ENCODE measurements around the gene PLA2R1. TPM values are rescaled to one million over a fixed set of nuclear protein-coding genes. Genes with fewer than 3 reads are reported as not detected.

Gene PLA2R1
- total RNA-seq, 4 donors from 2014 or later: 1.4 to 18.2 (median 14.6) TPM

- 22% methylated on average over 10 of the region's 10 CpGs; no CpG with 5 or more reads in 1 of the 2 donors for WGBS, 2 donors (ENCODE audit: low coverage in 1 of 2)
- TF ChIP-seq, protein P1, sequence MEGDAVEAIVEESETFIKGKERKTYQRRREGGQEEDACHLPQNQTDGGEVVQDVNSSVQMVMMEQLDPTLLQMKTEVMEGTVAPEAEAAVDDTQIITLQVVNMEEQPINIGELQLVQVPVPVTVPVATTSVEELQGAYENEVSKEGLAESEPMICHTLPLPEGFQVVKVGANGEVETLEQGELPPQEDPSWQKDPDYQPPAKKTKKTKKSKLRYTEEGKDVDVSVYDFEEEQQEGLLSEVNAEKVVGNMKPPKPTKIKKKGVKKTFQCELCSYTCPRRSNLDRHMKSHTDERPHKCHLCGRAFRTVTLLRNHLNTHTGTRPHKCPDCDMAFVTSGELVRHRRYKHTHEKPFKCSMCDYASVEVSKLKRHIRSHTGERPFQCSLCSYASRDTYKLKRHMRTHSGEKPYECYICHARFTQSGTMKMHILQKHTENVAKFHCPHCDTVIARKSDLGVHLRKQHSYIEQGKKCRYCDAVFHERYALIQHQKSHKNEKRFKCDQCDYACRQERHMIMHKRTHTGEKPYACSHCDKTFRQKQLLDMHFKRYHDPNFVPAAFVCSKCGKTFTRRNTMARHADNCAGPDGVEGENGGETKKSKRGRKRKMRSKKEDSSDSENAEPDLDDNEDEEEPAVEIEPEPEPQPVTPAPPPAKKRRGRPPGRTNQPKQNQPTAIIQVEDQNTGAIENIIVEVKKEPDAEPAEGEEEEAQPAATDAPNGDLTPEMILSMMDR (IDR thresholded peaks at IDR 0.05): no peak
- TF ChIP-seq EP300 (IDR thresholded peaks at IDR 0.05; ENCODE audit: low read depth) (no peak), POLR2A (IDR thresholded peaks at IDR 0.05) (peak; percentile 74), POLR2AphosphoS5 (IDR thresholded peaks at IDR 0.05) (peak; percentile 13 to 54 (median 26))
- H3K9me3 ChIP-seq: no peaks in the 10 kb centered on the region
- peaks cover 0 to 40% (median 15%) of the 10 kb centered on the region in 4 donors for H3K4me1 ChIP-seq
- H3K4me3 ChIP-seq: peak overlapping the region in 3 of 4 donors; percentile 50 to 69 (median 52)
- no peaks in the 10 kb centered on the region for H3K27me3 ChIP-seq
- no peaks in the 10 kb centered on the region for H3K36me3 ChIP-seq
- peak overlapping the region; percentile 71 to 85 (median 80) for H3K27ac ChIP-seq
- DNase-seq: peak; percentile 85
- in situ Hi-C loops (cut with MboI; ENCODE audit: low pct_ligation_motif_present in 1 of 4, low pct_unique_long_range_greater_than_20kb in 1 of 4, low sequenced_read_pairs in 3 of 4): no loop called here
- intact Hi-C loops (cut with DNase I; ENCODE audit: low total_unique reads): no loop called here
These were observed 157.5 kb downstream of the PLA2R1 start for GRCh38 chr2:159904959-159905305.

DNA sequence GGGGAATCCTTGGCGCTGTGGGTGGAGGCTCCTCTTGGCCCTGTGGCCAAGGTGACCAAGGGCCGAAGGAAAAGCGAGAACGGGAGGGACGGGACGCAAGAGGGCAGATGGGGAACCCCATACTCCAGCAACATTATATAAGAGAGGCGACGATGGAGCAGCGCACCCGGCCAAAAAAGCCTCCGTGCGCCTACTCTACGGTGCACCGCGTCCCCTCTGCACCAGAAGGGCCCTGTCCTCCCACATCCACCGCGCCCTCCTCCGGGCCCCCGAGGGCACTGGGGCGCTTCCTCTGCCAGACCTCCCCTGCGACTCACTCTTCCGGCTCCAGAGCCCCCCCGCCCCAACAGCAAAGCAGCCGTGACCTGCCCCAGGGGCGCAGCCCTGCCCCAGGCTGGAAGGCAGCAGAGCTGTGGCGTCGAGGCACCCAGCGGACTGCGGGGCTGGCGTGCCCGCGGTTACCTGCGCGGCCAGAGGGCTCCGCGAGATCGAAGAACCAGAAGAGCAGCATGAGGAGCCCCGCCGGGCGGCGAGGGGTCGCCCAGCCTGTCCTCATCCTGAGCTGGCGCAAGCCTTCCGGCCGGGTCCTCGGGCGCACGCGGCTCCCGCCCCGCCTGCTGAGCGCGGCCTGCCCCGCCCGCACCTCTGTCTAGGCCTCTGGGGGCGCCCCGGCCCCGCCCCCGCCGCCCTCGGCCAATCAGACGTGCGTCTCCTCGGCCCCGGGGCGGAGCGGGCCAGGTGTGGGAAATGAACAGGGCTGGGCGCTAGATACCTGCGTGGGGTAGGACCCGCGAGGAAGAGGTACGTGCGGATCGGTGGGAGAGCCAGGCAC is 158.1 kb downstream of the PLA2R1 start, which contains the start of gene LY75:
Gene LY75 (minus strand): TSS at position 630 of the 832 bp plus-strand sequence.
- no peaks in the 10 kb centered on the region for H3K36me3 ChIP-seq
- DNase-seq: peak; percentile 90
- peaks cover 0 to 40% (median 15%) of the 10 kb centered on the region in 4 donors for H3K4me1 ChIP-seq
- intact Hi-C loops (cut with DNase I; ENCODE audit: low total_unique reads) (no loop called here), in situ Hi-C loops (cut with MboI; ENCODE audit: low pct_ligation_motif_present in 1 of 4, low pct_unique_long_range_greater_than_20kb in 1 of 4, low sequenced_read_pairs in 3 of 4) (no loop called here)
- peak within 1 kb of the TSS; percentile 71 to 85 (median 80) for H3K27ac ChIP-seq
- WGBS, 2 donors (ENCODE audit: low coverage in 1 of 2): 0 to 6% methylated on average over 1 to 74 of the region's 74 CpGs
- no peak for TF ChIP-seq POLR2A (IDR thresholded peaks at IDR 0.05)
- peak in 2 of 3 donors; percentile 64 to 67 for TF ChIP-seq POLR2AphosphoS5 (IDR thresholded peaks at IDR 0.05)
- TF ChIP-seq, protein P1 (IDR thresholded peaks at IDR 0.05): peak in 1 of 5 experiments; percentile 9
- no peaks in the 10 kb centered on the region for H3K27me3 ChIP-seq
- H3K4me3 ChIP-seq: peak within 1 kb of the TSS; percentile 13 to 69 (median 51)
- H3K9me3 ChIP-seq: no peaks in the 10 kb centered on the region

DNA sequence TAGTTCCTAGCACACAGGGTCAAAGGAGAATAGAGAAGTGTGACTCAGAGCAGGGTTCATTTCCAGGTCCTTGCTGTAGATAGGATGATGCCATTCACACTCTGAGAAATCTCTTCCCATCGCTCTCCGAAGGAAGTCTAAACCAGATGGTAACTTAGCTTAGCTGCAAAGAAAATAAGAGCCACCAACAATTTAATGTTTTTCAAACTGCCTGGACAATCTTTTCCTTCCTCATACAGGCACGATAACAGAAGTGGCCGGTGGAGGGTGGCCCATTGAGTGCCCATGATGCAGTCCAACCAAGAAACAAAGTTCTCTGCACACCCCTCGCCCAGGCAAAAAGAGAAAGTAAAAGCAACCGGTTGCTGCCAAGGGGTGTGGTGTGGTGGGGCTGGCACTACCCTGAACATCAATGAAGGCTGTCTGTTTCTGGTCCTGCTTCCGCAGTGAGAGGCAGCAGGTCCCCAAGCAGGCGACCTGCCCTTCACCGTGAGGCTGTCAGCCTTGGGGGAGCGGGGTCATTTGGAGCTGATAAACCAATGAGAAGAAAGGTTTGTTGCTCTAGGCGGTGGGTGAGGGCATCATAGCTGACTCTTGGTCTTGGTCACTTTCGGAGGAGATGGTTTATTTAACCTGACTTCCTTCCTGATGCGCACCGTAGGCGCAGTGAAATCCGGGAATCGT is 158.8 kb downstream of the PLA2R1 start:
- 13 to 25% methylated on average over 6 to 17 of the region's 17 CpGs for WGBS, 2 donors (ENCODE audit: low coverage in 1 of 2)
- in situ Hi-C loops (cut with MboI; ENCODE audit: low pct_ligation_motif_present in 1 of 4, low pct_unique_long_range_greater_than_20kb in 1 of 4, low sequenced_read_pairs in 3 of 4): no loop called here
- DNase-seq: peak; percentile 61

More for the DNA sequence above, 158.8 kb downstream of the PLA2R1 start:
- Histone ChIP-seq H3K9me3 (no peaks in the 10 kb centered on the region), H3K27ac (peak overlapping the region; percentile 71 to 85 (median 80)), H3K4me3 (peak overlapping the region; percentile 13 to 69 (median 51)), H3K36me3 (no peaks in the 10 kb centered on the region), H3K27me3 (no peaks in the 10 kb centered on the region), H3K4me1 (peaks cover 0 to 40% (median 15%) of the 10 kb centered on the region in 4 donors)
- intact Hi-C loops (cut with DNase I; ENCODE audit: low total_unique reads): no loop called here
- TF ChIP-seq POLR2AphosphoS5 (IDR thresholded peaks at IDR 0.05): peak in 2 of 3 donors; percentile 30 to 56
- peak; percentile 44 for TF ChIP-seq POLR2A (IDR thresholded peaks at IDR 0.05)
- TF ChIP-seq, protein P1 (IDR thresholded peaks at IDR 0.05): no peak
- TF ChIP-seq EP300 (IDR thresholded peaks at IDR 0.05; ENCODE audit: low read depth): no peak

Measured in transverse colon (tissue), 4 donors.